GM18498 (cell line): ENCODE data around the gene IFT122.

Source experiments
- ATAC-seq: cut with Tn5 transposase; IDR thresholded peaks from one replicate; pipeline ENCODE4 v1.9.1; 2021; ENCODE audit warnings: mild to moderate bottlenecking, moderate library complexity; ENCODE audit not compliant: unreplicated experiment

The IFT122 gene

GRCh38 chr3:129554356-129555152 is 114.5 kb downstream of the IFT122 start:
- no peak for ATAC-seq

- ATAC-seq = no peak
Measured at GRCh38 chr3:129555153-129555550, 115.1 kb downstream of the IFT122 start.

GRCh38 chr3:129555616-129556357 is 115.8 kb downstream of the IFT122 start:
- ATAC-seq = no peak

DNA sequence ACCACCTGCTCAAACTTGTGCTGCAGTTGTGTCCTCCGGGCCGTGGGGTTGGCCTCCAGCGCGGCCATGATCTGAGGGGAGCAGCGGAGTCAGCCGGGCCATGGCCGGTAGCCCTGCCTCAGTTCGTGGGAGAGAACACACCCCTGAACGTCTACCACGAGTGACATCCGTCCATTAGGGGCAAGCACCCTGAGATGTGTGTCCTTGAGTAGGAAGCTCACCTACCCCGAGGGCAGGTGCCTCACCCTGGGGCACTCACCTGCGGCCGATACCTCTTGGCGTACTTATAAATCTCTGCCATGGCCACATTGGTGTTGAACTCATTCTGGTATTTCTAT is 116.3 kb downstream of the IFT122 start:
- ATAC-seq = no peak

- no peak for ATAC-seq
Measured at GRCh38 chr3:129556890-129557547, 117.0 kb downstream of the IFT122 start.

GRCh38 chr3:129557548-129557894 is 117.5 kb downstream of the IFT122 start:
- no peak for ATAC-seq

- no peak for ATAC-seq
Measured at GRCh38 chr3:129558081-129558771, 118.2 kb downstream of the IFT122 start.

GRCh38 chr3:129558772-129559564 is 118.9 kb downstream of the IFT122 start:
- no peak for ATAC-seq

- ATAC-seq = no peak
Measured at GRCh38 chr3:129559565-129560079, 119.6 kb downstream of the IFT122 start.

DNA sequence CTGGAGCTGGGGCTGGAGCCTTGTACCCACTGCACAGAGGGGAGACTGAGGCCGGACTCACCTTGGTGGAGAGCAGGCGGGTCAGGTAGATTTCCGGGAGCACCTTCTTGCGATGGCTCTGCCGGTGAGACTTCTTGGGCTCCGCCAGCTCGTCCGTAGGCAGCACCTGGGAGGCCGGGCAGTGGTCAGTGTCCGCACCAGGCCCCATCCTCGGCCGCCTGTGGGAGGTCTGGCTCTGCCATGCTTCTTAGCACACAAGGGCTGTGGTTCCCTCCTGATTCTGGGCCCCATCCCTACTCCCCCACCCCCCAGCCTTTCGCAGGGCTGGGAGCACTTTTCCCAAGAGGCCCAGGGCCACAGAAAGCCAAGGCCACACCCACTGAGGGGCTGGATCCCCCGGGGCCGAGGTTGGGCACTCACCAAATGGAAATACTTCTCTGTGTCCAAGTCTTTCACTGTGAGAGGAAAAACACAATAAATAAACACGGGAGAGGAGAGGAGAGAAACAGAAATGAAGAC is 120.3 kb downstream of the IFT122 start:
- ATAC-seq = no peak

GRCh38 chr3:129560911-129561594 is 121.0 kb downstream of the IFT122 start:
- no peak for ATAC-seq

- ATAC-seq = no peak
Measured at GRCh38 chr3:129561619-129562248, 121.7 kb downstream of the IFT122 start.

- no peak for ATAC-seq
Measured at GRCh38 chr3:129562803-129563202, 122.8 kb downstream of the IFT122 start.

DNA sequence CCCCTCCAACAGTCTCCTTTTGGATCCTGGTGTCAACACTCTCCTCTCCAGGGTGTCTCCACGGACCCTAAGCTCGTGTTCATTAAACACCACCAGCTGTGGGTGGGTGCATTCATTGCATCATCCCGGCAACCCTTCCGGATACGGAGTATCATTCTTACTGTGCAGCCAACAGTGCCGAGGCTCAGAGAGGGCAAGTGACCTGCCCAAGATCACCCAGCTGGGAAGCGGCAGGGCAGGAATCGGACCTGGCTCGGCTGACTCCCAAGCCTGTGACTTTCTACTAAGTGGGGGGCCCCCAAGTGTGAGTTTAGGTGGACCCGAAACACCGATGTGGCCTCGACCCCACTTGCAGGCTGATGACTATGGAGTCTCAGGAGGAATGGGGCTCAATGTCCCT is 123.3 kb downstream of the IFT122 start:
- no peak for ATAC-seq

GRCh38 chr3:129563850-129564535 is 124.0 kb downstream of the IFT122 start:
- ATAC-seq = no peak

GRCh38 chr3:129564981-129565644 is 125.1 kb downstream of the IFT122 start:
- ATAC-seq = no peak

DNA sequence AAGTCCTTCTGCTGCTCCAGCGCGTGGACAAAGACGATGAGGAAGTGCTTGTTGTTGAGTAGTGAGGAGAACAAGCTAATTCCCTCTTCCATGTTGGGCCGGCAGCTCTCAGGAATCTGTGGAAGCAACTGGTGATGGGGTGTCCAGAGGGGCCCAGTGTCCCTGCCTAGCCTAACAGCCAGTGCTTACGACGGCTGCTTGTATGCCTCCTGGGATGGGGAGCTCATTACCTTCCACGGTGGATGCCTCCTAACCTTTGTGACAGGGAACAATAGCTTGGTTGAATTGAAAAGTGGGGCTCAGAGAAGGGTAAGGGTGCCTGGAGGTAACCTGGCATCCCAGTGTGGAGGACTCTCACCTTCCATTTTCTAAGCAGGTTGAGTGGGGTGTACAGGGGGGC is 125.9 kb downstream of the IFT122 start:
- no peak for ATAC-seq

GRCh38 chr3:129567176-129567705 is 127.2 kb downstream of the IFT122 start:
- ATAC-seq = no peak
